DOHH2 (cell line): ENCODE results near the gene TRRAP.

Experiments used
- H3F3A ChIP-seq: fragments of 200-600 bp; sonication (generic), shearing (Covaris generic); 2 replicates; pipeline ENCODE4 v1.6.0; 2016; ENCODE audit warnings: antibody characterized with exemption, mild to moderate bottlenecking; ENCODE audit not compliant: control insufficient read depth, insufficient read depth
- H3K27ac ChIP-seq: fragments of 200-600 bp; sonication (generic); 2 replicates; pipeline ENCODE4 v1.5.1; 2014; ENCODE audit warnings: low read depth, mild to moderate bottlenecking, low read length, moderate library complexity
- H3K27me3 ChIP-seq: fragments of 200-600 bp; sonication (generic); 2 replicates; pipeline ENCODE4 v1.6.1; 2014; ENCODE audit warnings: mild to moderate bottlenecking, low read length, mixed read lengths; ENCODE audit not compliant: control insufficient read depth
- H3K36me3 ChIP-seq: fragments of 200-600 bp; sonication (generic); 2 replicates; pipeline ENCODE4 v1.6.1; 2014; ENCODE audit warnings: mild to moderate bottlenecking, low read length, moderate library complexity, mixed read lengths; ENCODE audit not compliant: control insufficient read depth
- H3K4me1 ChIP-seq: fragments of 200-600 bp; sonication (generic); 2 replicates; pipeline ENCODE4 v1.6.1; 2014; ENCODE audit warnings: mild to moderate bottlenecking, low read length, mixed read lengths; ENCODE audit not compliant: control insufficient read depth
- H3K4me2 ChIP-seq: fragments of 200-600 bp; sonication (generic); 2 replicates; pipeline ENCODE4 v1.6.0; 2014; ENCODE audit warnings: mild to moderate bottlenecking, low read length, moderate library complexity
- H3K4me3 ChIP-seq: fragments of 200-600 bp; sonication (generic); 2 replicates; pipeline ENCODE4 v1.5.1; 2014; ENCODE audit warnings: mild to moderate bottlenecking, low read length, mixed read lengths
- H3K79me2 ChIP-seq: fragments of 200-600 bp; sonication (generic); 2 replicates; pipeline ENCODE4 v1.6.1; 2014; ENCODE audit warnings: mild to moderate bottlenecking, low read length, mixed read lengths; ENCODE audit not compliant: control insufficient read depth
- H3K9me2 ChIP-seq: fragments of 200-600 bp; sonication (generic); replicated peaks from 2 replicates; pipeline ENCODE4 v1.6.1; 2014; ENCODE audit warnings: mild to moderate bottlenecking, low read length, mixed read lengths; ENCODE audit not compliant: control insufficient read depth
- H3K9me3 ChIP-seq: fragments of 200-600 bp; sonication (generic); 2 replicates; pipeline ENCODE4 v1.6.1; 2014; ENCODE audit warnings: antibody characterized with exemption, low read length, mixed read lengths; ENCODE audit not compliant: control insufficient read depth, insufficient read depth
- H4K20me1 ChIP-seq: fragments of 200-600 bp; sonication (generic); 2 replicates; pipeline ENCODE4 v1.6.0; 2014; ENCODE audit warnings: low read depth, mild to moderate bottlenecking, antibody characterized with exemption, low read length, moderate library complexity; ENCODE audit not compliant: control insufficient read depth, insufficient read depth
- EZH2phosphoT487 ChIP-seq: fragments of 200-600 bp; sonication (generic); IDR thresholded peaks from 2 replicates; pipeline ENCODE4 v1.6.1; 2017; ENCODE audit warnings: borderline replicate concordance, mild to moderate bottlenecking, antibody characterized with exemption, low read length, moderate library complexity, mixed read lengths
- TF ChIP-seq, protein P1 (sequence below): fragments of 200-600 bp; sonication (generic); IDR thresholded peaks from one replicate; pipeline ENCODE4 v1.5.1; 2014; ENCODE audit warnings: antibody characterized with exemption, mild to moderate bottlenecking, low read depth, low read length; ENCODE audit not compliant: poor library complexity, severe bottlenecking

Gene TRRAP

DNA sequence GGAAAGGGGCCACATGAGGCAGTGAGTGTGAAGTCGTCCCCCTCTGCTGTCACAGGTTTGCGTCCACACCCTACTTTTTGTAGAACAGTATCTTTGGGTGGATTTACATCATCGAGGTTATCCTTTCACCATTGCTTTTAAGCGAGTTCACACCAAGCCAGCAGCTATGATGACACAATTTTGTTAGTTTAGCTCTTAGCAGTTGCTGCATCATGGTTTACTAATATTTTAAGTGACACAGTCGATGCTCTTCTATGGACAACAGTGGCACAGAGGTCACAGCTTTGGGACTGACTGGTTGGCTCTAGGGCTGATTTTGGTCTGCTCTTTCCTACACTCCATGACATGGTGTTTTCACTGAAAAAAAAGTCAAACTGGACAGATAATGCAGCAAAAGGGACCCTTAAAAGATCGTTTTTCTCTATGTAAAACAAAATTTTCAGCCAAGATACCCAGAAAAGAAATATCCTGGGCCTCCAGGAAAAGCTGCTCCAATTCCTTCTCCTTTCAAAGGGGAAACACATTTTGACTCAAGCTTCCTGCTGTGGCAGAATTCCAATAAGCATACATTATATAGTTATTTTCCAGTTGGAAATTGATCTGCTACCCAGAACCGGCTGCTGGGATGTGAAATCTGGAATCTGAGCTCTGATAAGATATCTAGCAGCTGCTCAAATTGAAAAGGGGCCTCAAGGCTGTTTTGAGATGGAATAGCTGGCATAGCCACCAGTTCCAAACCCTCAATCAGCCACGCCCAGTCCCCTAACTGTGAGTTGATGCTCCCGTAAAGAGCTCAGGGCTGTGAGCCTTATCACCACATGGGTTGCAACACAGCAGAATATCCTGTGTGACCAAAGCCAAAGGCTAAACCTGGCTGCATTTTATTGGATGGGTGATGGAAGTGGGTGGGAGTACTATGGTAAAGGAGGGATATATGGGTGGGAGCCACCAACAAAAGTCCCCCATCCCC, 151.4 kb downstream of the TRRAP start:
- no peaks in the 10 kb centered on the region for H3K4me1 ChIP-seq
- H3F3A ChIP-seq: no peaks in the 10 kb centered on the region
- TF ChIP-seq, protein P1, sequence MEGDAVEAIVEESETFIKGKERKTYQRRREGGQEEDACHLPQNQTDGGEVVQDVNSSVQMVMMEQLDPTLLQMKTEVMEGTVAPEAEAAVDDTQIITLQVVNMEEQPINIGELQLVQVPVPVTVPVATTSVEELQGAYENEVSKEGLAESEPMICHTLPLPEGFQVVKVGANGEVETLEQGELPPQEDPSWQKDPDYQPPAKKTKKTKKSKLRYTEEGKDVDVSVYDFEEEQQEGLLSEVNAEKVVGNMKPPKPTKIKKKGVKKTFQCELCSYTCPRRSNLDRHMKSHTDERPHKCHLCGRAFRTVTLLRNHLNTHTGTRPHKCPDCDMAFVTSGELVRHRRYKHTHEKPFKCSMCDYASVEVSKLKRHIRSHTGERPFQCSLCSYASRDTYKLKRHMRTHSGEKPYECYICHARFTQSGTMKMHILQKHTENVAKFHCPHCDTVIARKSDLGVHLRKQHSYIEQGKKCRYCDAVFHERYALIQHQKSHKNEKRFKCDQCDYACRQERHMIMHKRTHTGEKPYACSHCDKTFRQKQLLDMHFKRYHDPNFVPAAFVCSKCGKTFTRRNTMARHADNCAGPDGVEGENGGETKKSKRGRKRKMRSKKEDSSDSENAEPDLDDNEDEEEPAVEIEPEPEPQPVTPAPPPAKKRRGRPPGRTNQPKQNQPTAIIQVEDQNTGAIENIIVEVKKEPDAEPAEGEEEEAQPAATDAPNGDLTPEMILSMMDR: no peak
- TF ChIP-seq EZH2phosphoT487: no peak
- H3K27me3 ChIP-seq: no peaks in the 10 kb centered on the region
- H3K79me2 ChIP-seq: no peaks in the 10 kb centered on the region
- no peaks in the 10 kb centered on the region for H4K20me1 ChIP-seq
- H3K4me2 ChIP-seq: no peak overlapping the region
- H3K9me2 ChIP-seq: no peaks in the 10 kb centered on the region
- H3K4me3 ChIP-seq: no peak overlapping the region
- peaks cover 73% of the 10 kb centered on the region for H3K36me3 ChIP-seq
- H3K9me3 ChIP-seq: no peaks in the 10 kb centered on the region
- H3K27ac ChIP-seq: no peak overlapping the region

DNA sequence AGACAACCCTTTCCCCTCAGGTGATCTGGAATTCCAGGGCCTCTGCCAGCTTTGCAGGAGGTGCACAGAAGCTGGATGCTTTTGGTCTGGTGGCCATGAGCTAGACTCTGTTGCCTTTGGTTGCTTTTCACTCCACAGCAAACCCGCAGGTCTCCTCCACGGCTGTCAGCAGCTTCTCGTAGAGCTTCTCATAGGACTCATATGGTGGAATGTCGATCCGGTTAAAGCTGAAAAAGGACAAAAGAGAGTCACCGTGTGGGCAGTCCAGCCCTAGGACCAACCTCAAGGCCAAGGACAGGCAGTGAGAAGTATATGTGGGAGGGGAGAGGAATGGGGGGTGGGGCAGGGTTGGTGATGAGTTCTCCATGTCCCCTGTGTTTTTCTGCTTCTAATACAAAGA, 152.1 kb downstream of the TRRAP start:
- H3K27ac ChIP-seq: no peak overlapping the region
- TF ChIP-seq, protein P1: no peak
- no peak for TF ChIP-seq EZH2phosphoT487
- no peaks in the 10 kb centered on the region for H3K4me1 ChIP-seq
- no peak overlapping the region for H3K4me3 ChIP-seq
- no peaks in the 10 kb centered on the region for H3F3A ChIP-seq
- H3K9me3 ChIP-seq: no peaks in the 10 kb centered on the region
- no peak overlapping the region for H3K4me2 ChIP-seq
- H3K36me3 ChIP-seq: peaks cover 80% of the 10 kb centered on the region
- no peaks in the 10 kb centered on the region for H3K27me3 ChIP-seq
- H3K9me2 ChIP-seq: no peaks in the 10 kb centered on the region
- H4K20me1 ChIP-seq: no peaks in the 10 kb centered on the region
- H3K79me2 ChIP-seq: no peaks in the 10 kb centered on the region

DNA sequence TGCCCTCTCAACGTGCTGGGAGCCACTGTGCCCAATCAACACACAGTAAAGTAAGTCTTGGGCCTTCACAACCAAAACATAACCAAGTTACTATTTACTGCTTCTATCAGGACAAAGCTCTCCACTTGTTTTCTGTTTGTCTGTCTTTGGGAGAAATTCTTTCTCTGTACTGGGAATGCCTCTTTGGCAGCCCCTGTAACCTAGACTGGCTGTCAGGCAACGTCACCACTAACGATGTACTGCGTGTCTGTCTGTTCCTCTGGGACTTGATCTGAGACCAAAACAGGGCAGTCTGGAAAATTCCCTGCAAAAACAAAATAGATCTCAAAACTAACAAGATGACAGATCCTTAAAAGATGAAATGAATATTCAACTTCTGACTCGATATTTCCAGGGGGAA, 152.6 kb downstream of the TRRAP start:
- Histone ChIP-seq H3K4me2 (no peak overlapping the region), H3K9me3 (no peaks in the 10 kb centered on the region), H3F3A (no peaks in the 10 kb centered on the region), H3K27ac (no peak overlapping the region), H3K79me2 (no peaks in the 10 kb centered on the region), H3K27me3 (no peaks in the 10 kb centered on the region), H3K4me3 (no peak overlapping the region), H4K20me1 (no peaks in the 10 kb centered on the region), H3K4me1 (peaks cover 4% of the 10 kb centered on the region), H3K9me2 (no peaks in the 10 kb centered on the region), H3K36me3 (peaks cover 85% of the 10 kb centered on the region)
- TF ChIP-seq, protein P1: no peak
- no peak for TF ChIP-seq EZH2phosphoT487
